GM12864 (cell line): Measurements from ENCODE around the gene ING5.
"Not testable (repeated sequence)": the region's sequence is repeated elsewhere in the genome, so short reads cannot be mapped to it uniquely, and the experiment has no call there.

Experiments used
- DNase-seq: peaks from one replicate; pipeline ENCODE4 v3.0.0-alpha.2; 2011; ENCODE audit warnings: low read depth
- H3K4me3 ChIP-seq: 2 replicates; pipeline ENCODE4 v1.5.1; 2011; ENCODE audit warnings: mild to moderate bottlenecking, low read depth, low read length, control low read depth
- TF ChIP-seq, protein P1 (sequence below): IDR thresholded peaks from 2 replicates; pipeline ENCODE4 v1.5.1; 2011; ENCODE audit warnings: low read depth, mild to moderate bottlenecking, moderate library complexity, low read length, control low read depth, inconsistent platforms; ENCODE audit errors: missing control alignments

The ING5 gene

DNA sequence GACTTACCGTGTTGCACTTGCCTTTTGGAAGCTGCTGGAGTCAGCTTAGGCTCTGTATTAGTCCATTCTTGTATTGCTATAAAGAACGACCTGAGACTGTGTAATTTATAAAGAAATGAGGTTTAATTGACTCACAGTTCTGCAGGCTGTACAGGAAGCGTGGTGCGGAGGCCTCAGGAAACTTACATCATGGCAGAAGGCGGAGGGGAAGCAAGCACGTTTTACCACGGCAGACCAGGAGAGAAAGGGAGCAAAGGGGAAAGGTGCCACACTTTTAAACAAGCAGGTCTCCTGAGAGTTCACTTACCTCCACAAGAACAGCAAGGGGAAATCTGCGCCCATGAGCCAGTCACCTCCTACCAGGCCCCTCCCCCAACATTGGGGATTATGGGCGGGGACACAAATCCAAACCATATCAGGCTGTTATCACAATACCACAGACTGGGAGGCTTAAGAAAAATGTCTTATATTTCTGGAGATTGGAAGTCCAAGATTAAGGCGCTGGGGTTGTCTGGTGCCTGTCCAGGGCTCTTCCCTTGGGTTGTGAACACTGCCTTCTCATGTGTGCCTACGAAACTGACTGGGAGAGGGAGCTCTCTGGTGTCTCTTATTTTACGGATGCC, 28.9 kb downstream of the ING5 start:
- no peak for DNase-seq
- TF ChIP-seq, protein P1, sequence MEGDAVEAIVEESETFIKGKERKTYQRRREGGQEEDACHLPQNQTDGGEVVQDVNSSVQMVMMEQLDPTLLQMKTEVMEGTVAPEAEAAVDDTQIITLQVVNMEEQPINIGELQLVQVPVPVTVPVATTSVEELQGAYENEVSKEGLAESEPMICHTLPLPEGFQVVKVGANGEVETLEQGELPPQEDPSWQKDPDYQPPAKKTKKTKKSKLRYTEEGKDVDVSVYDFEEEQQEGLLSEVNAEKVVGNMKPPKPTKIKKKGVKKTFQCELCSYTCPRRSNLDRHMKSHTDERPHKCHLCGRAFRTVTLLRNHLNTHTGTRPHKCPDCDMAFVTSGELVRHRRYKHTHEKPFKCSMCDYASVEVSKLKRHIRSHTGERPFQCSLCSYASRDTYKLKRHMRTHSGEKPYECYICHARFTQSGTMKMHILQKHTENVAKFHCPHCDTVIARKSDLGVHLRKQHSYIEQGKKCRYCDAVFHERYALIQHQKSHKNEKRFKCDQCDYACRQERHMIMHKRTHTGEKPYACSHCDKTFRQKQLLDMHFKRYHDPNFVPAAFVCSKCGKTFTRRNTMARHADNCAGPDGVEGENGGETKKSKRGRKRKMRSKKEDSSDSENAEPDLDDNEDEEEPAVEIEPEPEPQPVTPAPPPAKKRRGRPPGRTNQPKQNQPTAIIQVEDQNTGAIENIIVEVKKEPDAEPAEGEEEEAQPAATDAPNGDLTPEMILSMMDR: no peak
- no peak overlapping the region for H3K4me3 ChIP-seq

DNA sequence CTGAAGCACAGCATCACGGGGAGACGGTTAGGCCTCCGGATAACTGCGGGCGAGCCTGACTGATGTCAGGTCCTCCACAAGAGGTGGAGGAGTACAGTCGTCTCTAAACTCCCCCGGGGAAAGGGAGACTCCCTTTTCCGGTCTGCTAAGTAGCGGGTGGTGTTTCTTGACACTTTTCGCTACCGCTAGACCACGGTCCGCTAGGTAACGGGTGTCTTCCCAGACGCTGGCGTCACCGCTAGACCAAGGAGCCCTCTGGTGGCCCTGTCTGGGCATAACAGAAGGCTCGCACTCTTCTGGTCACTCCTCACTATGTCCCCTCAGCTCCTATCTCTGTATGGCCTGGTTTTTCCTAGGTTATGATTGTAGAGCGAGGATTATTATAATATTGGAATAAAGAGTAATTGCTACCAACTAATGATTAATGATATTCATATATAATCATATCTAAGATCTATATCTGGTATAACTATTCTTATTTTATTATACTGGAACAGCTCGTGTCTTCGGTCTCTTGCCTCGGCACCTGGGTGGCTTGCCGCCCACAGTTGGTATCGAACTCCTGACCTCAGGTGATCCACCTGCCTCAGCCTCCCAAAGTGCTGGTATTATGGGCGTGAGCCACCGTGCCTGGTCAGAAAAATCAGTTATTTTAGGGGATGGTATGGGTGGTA, 30.8 kb downstream of the ING5 start:
- not testable (repeated sequence) for H3K4me3 ChIP-seq
- DNase-seq: peak; percentile 57
- TF ChIP-seq, protein P1: peak; percentile 55

DNA sequence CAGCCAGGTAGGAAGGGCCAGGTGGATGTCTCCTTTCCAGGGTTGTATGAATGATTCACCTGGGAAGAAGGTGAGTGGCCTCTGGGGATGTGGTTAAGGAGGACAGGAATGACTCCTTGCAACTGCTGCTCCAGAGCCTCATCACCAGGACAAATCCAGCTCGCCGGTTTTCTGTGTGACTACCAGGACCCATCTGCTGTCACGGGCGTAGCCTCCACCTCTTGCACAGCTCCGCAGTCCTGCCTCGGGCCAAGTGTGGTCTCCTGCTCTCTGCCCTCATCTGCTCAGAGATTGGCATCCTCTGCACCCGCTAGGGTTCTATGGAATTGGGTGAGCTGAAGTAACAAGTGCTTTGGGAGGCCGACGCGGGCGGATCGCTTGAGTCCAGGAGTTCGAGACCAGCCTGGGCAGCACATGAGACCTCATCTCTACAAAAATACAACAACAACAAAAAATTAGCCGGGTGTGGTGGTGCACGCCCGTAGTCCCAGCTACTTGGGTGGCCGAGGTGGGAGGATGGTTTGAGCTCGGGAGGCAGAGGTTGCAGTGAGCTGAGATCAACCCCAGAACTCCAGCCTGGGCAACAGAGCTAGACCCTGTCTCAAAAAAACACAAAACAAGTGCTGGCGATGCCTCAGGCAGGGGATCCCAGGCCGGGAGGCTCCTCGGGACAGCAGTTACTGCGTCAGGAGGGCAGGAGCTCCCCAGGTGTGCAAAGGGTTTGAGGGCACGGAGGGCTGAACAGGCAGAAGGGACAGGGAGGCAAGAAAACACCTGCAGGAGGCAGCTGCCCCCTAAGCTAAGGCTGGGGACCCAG, 31.8 kb downstream of the ING5 start:
- no peak for DNase-seq
- TF ChIP-seq, protein P1: no peak
- H3K4me3 ChIP-seq: peak overlapping the region; percentile 48

DNA sequence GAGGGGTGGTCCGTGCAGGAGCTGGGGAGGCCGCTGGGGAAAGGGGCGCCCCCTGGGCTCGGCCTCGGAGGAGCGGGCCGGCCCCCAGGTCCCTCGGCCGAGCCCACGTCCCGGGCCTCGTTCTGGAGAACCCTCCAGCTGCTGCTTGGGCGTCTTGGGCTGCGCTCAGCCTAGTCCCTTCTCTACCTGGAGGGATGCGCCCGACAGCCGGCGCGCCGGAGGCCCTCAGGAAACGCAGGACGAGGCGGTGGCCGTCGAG, 32.3 kb downstream of the ING5 start:
- TF ChIP-seq, protein P1: peak; percentile 22
- H3K4me3 ChIP-seq: peak overlapping the region; percentile 48
- no peak for DNase-seq

DNA sequence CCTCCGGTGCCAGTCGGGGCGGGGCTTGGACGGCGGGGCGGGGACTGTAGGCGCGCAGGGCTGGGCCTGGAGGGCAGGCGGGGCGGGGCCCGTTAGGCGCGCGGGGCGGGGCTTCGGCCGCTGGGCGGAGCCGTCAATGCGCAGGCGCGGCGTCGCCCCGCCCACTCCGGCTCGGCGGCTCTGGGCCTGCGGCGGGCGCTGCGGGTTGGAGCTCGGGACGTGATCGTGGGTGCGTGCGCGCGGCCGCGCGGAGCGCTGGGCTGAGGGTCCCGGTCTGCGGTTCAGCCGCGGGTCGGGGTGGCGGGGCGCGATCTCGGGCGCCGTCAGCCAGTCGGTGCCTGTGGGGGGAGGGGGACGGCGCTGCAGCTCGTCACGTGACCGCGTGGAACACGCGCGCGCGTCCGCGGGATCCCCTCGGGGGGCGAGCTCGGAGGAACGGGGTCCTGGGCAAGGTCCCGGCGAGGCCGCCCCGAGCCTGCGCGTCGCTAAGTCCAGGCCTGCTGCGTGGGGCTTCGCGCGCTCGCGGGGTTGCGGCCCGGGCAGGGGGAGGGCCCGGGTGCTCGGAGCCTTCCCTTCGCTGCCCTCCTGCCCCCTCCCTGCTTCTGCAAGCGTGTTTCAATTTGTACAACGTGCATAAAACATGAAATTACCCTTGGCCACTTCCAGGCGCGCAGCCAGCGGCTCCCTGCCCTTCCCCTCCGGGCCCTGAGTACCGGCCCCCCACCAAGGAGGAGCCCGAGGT, 32.8 kb downstream of the ING5 start, which contains the start of gene D2HGDH:
Gene D2HGDH (plus strand): TSS at position 164 of the 742 bp plus-strand sequence. CDS start 595 bp downstream, outside the sequence.
- TF ChIP-seq, protein P1: no peak
- peak within 1 kb of the TSS; percentile 92 for H3K4me3 ChIP-seq
- no peak for DNase-seq

DNA sequence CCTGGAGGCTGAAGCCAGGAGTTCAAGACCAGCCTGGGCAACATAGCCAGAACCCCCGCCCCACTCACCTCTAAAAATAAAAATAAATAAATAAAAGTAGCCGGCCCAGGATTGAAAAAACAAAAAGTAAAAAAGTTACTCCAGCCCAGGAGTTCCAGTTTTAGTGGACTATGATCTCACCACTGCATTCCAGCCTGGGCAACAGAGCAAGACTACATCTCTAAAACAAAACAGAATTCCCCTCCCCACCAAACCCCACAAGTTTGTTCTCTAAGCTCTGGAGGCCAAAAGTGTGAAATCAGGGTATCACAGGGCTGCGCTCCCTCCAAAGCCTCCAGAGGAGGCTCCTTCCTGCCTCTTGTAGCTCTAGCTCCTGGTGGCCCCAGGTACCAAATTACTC, 34.3 kb downstream of the ING5 start:
- TF ChIP-seq, protein P1: no peak
- DNase-seq: no peak
- H3K4me3 ChIP-seq: no peak overlapping the region; the same call in 1 of the 2 replicates
